Heart right ventricle (tissue), 16 donors: ENCODE measurements around the gene BRD4. TPM values are rescaled to one million over a fixed set of nuclear protein-coding genes. Genes with fewer than 3 reads are reported as not detected.
A peak's percentile ranks its signal among the peaks of the same experiment; 100 is the strongest.

ENCODE experiments used
- ATAC-seq, 8 donors: fragments of 200-7000 bp; cut with Tn5 transposase; one replicate each; pipeline ENCODE4 v1.9.1; 2020; ENCODE audit warnings: mild to moderate bottlenecking in 8 of 8, moderate library complexity in 8 of 8, moderate number of reproducible peaks in 1 of 8
- DNase-seq, 2 donors: peaks; one replicate each; pipeline ENCODE4 v3.0.0-alpha.2; 2020
- H3K27ac ChIP-seq, 10 donors: fragments of 200-600 bp; sonication (generic) in 2 of 10; one replicate each; pipeline versions ENCODE4 v1.5.0 to v1.8.0; 2020 to 2022; ENCODE audit warnings: mild to moderate bottlenecking in 3 of 10
- H3K27me3 ChIP-seq, 7 donors: fragments of 200-600 bp; one replicate each; pipeline ENCODE4 v1.8.0; 2021 to 2022; ENCODE audit warnings: mild to moderate bottlenecking in 2 of 7
- H3K36me3 ChIP-seq, 9 donors: fragments of 200-600 bp; sonication (generic) in 1 of 9; one replicate each; pipeline versions ENCODE4 v1.5.0 to v1.8.0; 2020 to 2022; ENCODE audit warnings: mild to moderate bottlenecking in 2 of 9
- H3K4me1 ChIP-seq, 9 donors: fragments of 200-600 bp; sonication (generic) in 1 of 9; one replicate each; pipeline versions ENCODE4 v1.5.0 to v1.8.0; 2020 to 2022; ENCODE audit warnings: mild to moderate bottlenecking in 4 of 9
- H3K4me3 ChIP-seq, 10 donors: fragments of 200-600 bp; sonication (generic) in 2 of 10; one replicate each; pipeline versions ENCODE4 v1.5.0 to v1.8.0; 2020 to 2022; ENCODE audit warnings: mild to moderate bottlenecking in 7 of 10, moderate library complexity in 2 of 10
- H3K9me3 ChIP-seq, 11 donors: fragments of 200-600 bp in 10 of 11; sonication (generic) in 2 of 11; one replicate each; pipeline versions ENCODE4 v1.5.0 to v1.8.0; 2013 to 2022; ENCODE audit warnings: mild to moderate bottlenecking in 2 of 11, control low read depth in 1 of 11, moderate library complexity in 1 of 11
- WGBS, 2 donors: extraction: QIAGEN DNeasy Blood & Tissue Kit; methylation state at CpG; one replicate each; pipeline ENCODE4 v1.1.7; 2013; ENCODE audit warnings: inconsistent platforms in 1 of 2; 5-methylcytosine and 5-hydroxymethylcytosine counted together
- intact Hi-C, 10 donors: fragments of 100-400 bp; cut with DNase I; formaldehyde crosslinking; loops; one replicate each; pipeline versions ENCODE4 v1.11.1 to v1.14.2; 2022
- polyA plus RNA-seq, 2 donors: library from polyadenylated mRNA; stranded (reverse); fragments of 200-250 nt; gene quantifications; one replicate each; pipeline ENCODE4 v1.2.3, GENCODE V29; 2013
- total RNA-seq, 10 donors: library from RNA; stranded (reverse); fragmentation: NEBNext Ultra II Directional in 3 of 10; extraction: Animal tissue kit (Norgen Biotek cat#: 25700) in 3 of 10; gene quantifications; one replicate each; pipeline versions ENCODE4 v1.2.1 to v1.2.4, GENCODE V29; 2021 to 2023
- TF ChIP-seq, protein P1 (sequence below), 9 donors: fragments of 200-600 bp; sonication (generic) in 2 of 9; IDR thresholded peaks; one replicate each; pipeline versions ENCODE4 v1.5.0 to v1.8.0; 2021 to 2022; ENCODE audit warnings: antibody characterized with exemption in 9 of 9, mild to moderate bottlenecking in 5 of 9, moderate library complexity in 1 of 9
- donor health status: Arrhythmogenic right ventricular cardiomyopathy.
- donor health status: ischemic (EF 13 %, LVEDD 7.1; RV severe dilation, severe dysfunction).
- donor health status: healthy with polysubstance abuse.
- donor health status: DM: no; HTN: yes; CAD: no.
- donor health status: DM: no; HTN: no; CAD: no.
- donor health status: ischemic (EF 25% LVEDD 6.9; RV normal size, moderate dysfunction).
- donor health status: ischemic (EF 25% LVEDD 5.7; RV mildly dilated, moderate dysfunction).
- donor health status: healthy.
- donor health status: DM: yes; HTN: yes; CAD: no.
- donor health status: Ischemic cardiomyopathy.
- donor health status: ischemic (EF 35%, LVEDD 5.7; RV mildly dilated, moderate dysfunction).
- donor health status: nonischemic (EF 11% LVEDD 7.7; RV severe dilation, severe dysfunction).
- donor health status: DM: yes; HTN: yes; CAD: no.
- donor health status: PGD.
- donor health status: ischemic (EF 29% LVEDD 5.4; RV normal size, mild dysfunction).
- donor health status: nonischemic (EF 23%, LVEDD 6.1; RV moderate dilation, normal function).

Gene BRD4
- total and polyA plus RNA-seq, 12 donors: 31.2 to 85.1 (median 53.6) TPM

- Histone ChIP-seq H3K9me3 (no peaks in the 10 kb centered on the region), H3K4me3 (no peak overlapping the region), H3K4me1 (peaks cover 53 to 100% (median 94%) of the 10 kb centered on the region in 9 donors), H3K27me3 (no peaks in the 10 kb centered on the region), H3K36me3 (peaks cover 0 to 9% (median 0%) of the 10 kb centered on the region in 9 donors), H3K27ac (peak overlapping the region in 6 of 10 donors; percentile 25 to 60 (median 38))
- 34 to 36% methylated on average over 7 of the region's 7 CpGs for WGBS, 2 donors
- TF ChIP-seq, protein P1, sequence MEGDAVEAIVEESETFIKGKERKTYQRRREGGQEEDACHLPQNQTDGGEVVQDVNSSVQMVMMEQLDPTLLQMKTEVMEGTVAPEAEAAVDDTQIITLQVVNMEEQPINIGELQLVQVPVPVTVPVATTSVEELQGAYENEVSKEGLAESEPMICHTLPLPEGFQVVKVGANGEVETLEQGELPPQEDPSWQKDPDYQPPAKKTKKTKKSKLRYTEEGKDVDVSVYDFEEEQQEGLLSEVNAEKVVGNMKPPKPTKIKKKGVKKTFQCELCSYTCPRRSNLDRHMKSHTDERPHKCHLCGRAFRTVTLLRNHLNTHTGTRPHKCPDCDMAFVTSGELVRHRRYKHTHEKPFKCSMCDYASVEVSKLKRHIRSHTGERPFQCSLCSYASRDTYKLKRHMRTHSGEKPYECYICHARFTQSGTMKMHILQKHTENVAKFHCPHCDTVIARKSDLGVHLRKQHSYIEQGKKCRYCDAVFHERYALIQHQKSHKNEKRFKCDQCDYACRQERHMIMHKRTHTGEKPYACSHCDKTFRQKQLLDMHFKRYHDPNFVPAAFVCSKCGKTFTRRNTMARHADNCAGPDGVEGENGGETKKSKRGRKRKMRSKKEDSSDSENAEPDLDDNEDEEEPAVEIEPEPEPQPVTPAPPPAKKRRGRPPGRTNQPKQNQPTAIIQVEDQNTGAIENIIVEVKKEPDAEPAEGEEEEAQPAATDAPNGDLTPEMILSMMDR (IDR thresholded peaks at IDR 0.05): no peak
- DNase-seq (no peak), ATAC-seq (no peak)
- intact Hi-C loops: no loop called here
Observed at GRCh38 chr19:15296841-15297415, 35.4 kb downstream of the BRD4 start.

DNA sequence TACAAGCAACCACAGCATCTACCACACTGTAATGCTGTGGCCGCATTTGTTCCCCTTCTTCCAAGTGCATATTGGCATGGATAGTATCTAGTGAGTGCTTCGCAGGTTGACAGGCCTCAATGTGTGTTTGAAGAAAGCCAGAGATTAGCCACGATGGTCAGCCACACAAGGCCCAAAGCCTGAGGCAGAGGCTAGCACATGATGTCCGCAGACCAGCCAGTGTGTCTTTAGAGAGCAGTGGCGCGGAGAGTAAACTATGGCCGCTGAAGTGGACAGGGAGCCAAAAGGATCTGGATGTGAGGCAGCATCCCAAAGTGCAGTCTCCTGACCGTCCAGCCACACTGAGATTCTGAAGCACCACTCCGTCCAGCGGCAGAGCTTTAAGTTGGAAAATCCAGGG is 36.0 kb downstream of the BRD4 start:
- H3K4me3 ChIP-seq: no peak overlapping the region
- no peaks in the 10 kb centered on the region for H3K27me3 ChIP-seq
- peak overlapping the region in 6 of 10 donors; percentile 25 to 60 (median 38) for H3K27ac ChIP-seq
- H3K36me3 ChIP-seq: peaks cover 0 to 9% (median 0%) of the 10 kb centered on the region in 9 donors
- intact Hi-C loops: no loop called here
- H3K4me1 ChIP-seq: peaks cover 54 to 100% (median 94%) of the 10 kb centered on the region in 9 donors
- ATAC-seq: peak; percentile 50 to 83 (median 68)
- WGBS, 2 donors: 36 to 46% methylated on average over 10 of the region's 10 CpGs
- TF ChIP-seq, protein P1 (IDR thresholded peaks at IDR 0.05): no peak
- peak; percentile 34 to 53 for DNase-seq
- no peaks in the 10 kb centered on the region for H3K9me3 ChIP-seq

DNA sequence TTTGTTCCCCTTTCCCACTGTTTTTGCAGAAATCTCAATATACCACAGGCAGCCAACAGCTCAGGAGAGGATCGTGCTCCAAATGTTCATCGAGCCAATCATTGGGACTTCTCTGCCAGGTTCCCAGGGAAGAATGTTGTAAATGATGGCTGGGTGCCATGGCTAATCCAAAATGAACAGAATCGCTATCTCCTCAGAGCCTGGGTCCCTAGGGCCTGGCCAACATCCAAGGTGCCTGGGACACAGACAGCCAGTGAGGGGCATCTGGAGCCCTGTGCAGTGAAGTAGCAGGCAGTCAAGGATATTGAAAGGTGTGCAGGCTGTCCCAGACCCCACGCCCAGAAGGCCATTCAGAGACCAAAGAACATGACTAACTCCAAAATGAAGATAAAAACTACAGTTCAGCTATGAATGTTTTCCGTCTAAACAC is 37.8 kb downstream of the BRD4 start:
- H3K27ac ChIP-seq: peak overlapping the region in 3 of 10 donors; percentile 7 to 33 (median 9)
- 20 to 23% methylated on average over 5 of the region's 5 CpGs for WGBS, 2 donors
- no peaks in the 10 kb centered on the region for H3K9me3 ChIP-seq
- H3K27me3 ChIP-seq: no peaks in the 10 kb centered on the region
- H3K4me3 ChIP-seq: no peak overlapping the region
- ATAC-seq: peak; percentile 26 to 70 (median 56)
- H3K4me1 ChIP-seq: peaks cover 56 to 100% (median 99%) of the 10 kb centered on the region in 9 donors
- H3K36me3 ChIP-seq: peaks cover 0 to 9% (median 0%) of the 10 kb centered on the region in 9 donors
- intact Hi-C loops: loop anchor here in 3 of 10 donors (5.0 kb wide), 1 partner anchor 33 kb away; no protein-coding TSS in a partner anchor
- TF ChIP-seq, protein P1 (IDR thresholded peaks at IDR 0.05): peak in 1 of 9 donors; percentile 14
- DNase-seq: peak; percentile 61 to 65

- H3K9me3 ChIP-seq: no peaks in the 10 kb centered on the region
- peaks cover 0 to 9% (median 0%) of the 10 kb centered on the region in 9 donors for H3K36me3 ChIP-seq
- peak overlapping the region in 1 of 10 donors; percentile 2 for H3K4me3 ChIP-seq
- 37 to 39% methylated on average over 10 of the region's 10 CpGs for WGBS, 2 donors
- TF ChIP-seq, protein P1 (IDR thresholded peaks at IDR 0.05): no peak
- peak overlapping the region in 4 of 10 donors; percentile 7 to 51 (median 20) for H3K27ac ChIP-seq
- H3K4me1 ChIP-seq: peaks cover 54 to 100% (median 100%) of the 10 kb centered on the region in 9 donors
- DNase-seq (no peak), ATAC-seq (peak in 1 of 8 donors; percentile 54)
- H3K27me3 ChIP-seq: no peaks in the 10 kb centered on the region
- intact Hi-C loops: loop anchor here in 3 of 10 donors (5.0 kb wide), 1 partner anchor 33 kb away; no protein-coding TSS in a partner anchor
Observed at GRCh38 chr19:15293781-15294491, 38.4 kb downstream of the BRD4 start.
